LNCAP (cell line): ENCODE data around the gene IQSEC3.

Source experiments
- TF ChIP-seq, protein P1 (sequence below): fragments of 450-650 bp; IDR thresholded peaks from 2 replicates; pipeline ENCODE4 v1.5.1; 2017; ENCODE audit warnings: mild to moderate bottlenecking

The IQSEC3 gene

DNA sequence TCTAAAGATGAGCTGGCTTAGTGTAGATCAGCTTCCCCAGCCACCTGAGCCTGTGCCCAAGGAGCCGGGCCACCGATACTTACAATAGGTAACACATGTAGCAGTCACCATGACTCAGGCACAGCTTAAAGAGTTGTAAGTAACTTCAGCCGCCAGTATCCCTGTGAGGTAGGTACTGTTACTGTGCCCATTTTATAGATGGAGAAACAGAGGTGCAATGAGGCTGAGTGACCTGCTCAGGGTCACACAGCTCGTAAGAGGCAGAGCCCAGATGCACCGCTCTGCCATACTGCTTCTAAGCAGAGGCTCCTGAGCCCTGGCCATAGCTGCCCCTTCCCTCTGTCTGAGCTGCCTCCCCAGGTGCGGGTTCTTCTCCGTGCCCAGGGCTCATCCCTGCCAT lies 58.5 kb downstream of the IQSEC3 start:
- TF ChIP-seq, protein P1, sequence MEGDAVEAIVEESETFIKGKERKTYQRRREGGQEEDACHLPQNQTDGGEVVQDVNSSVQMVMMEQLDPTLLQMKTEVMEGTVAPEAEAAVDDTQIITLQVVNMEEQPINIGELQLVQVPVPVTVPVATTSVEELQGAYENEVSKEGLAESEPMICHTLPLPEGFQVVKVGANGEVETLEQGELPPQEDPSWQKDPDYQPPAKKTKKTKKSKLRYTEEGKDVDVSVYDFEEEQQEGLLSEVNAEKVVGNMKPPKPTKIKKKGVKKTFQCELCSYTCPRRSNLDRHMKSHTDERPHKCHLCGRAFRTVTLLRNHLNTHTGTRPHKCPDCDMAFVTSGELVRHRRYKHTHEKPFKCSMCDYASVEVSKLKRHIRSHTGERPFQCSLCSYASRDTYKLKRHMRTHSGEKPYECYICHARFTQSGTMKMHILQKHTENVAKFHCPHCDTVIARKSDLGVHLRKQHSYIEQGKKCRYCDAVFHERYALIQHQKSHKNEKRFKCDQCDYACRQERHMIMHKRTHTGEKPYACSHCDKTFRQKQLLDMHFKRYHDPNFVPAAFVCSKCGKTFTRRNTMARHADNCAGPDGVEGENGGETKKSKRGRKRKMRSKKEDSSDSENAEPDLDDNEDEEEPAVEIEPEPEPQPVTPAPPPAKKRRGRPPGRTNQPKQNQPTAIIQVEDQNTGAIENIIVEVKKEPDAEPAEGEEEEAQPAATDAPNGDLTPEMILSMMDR = no peak

DNA sequence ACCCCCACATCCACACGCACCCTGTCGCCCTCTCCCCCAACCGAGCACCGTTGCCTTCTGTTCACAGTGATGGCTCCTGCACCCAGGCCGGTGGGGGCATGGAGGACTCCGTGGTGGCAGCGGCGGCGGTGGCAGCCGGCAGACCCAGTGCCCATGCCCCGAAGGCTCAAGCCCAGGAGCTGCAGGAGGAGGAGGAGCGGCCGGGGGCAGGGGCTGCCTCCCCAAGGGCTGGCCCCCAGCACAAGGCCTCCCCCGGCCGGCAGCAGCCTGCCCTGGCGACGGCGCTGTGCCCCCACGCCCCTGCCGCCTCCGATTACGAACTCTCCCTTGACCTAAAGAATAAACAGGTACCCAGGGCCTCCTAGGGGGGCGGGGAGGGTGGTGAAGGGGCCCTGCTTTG lies 59.0 kb downstream of the IQSEC3 start:
- TF ChIP-seq, protein P1 = no peak

DNA sequence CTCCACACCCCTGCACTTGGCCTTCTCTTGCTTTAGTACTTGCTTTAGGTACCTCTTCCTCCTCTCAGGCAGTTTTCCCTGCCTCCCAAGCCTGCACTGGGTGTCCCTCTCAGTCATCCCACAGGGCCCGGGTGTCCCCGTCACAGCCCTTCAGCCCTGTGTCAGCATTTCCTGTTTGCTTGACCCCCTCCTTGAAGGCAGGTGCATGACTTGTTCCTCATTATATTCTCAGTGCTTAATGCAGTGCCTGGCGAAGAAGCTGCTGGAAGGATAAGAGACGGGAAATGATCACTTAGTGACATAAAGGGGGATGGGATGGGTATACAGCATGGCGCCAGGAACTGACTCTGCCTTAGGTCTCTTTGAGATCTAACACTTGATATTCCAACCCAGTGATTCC lies 61.5 kb downstream of the IQSEC3 start:
- TF ChIP-seq, protein P1 = no peak

DNA sequence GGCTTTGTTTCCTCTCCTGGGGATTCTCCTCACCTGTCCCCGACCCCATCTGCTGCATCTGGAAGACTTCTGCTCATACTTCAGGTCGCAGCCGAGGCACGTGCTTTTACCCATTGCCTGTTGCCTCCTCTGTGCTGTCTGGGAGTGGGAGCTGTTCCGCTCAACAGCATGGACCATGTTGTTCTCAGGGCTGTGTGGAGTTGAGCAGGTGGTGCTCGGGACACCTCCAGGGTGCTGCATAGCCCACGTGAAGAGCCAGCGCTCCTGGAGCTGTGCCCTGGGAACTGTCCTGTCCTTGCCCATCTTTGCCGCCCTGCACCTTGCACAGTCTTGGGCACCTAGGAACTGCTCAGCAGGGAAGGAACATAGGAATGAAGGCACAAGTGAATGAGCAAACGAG lies 62.4 kb downstream of the IQSEC3 start:
- TF ChIP-seq, protein P1 = no peak

DNA sequence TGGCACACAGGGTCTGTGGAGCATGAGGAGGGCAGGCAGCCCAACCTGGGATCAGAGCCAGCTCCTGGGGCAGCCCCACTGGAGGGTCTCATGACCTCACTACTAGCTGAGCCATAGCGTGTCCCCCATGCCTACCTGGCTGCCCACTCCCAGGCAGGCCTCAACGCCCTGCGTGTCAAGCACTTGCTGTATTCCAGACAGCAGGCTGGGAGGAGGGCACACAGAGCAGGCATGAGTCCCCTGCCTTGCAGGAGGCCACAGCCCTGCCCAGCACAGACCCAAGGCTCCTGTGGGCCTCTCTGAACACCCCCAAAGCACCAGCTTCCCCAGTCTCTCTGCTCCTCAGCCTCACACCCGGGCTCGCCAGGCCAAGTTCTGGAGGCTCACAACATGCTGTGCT lies 64.0 kb downstream of the IQSEC3 start:
- TF ChIP-seq, protein P1 = no peak

DNA sequence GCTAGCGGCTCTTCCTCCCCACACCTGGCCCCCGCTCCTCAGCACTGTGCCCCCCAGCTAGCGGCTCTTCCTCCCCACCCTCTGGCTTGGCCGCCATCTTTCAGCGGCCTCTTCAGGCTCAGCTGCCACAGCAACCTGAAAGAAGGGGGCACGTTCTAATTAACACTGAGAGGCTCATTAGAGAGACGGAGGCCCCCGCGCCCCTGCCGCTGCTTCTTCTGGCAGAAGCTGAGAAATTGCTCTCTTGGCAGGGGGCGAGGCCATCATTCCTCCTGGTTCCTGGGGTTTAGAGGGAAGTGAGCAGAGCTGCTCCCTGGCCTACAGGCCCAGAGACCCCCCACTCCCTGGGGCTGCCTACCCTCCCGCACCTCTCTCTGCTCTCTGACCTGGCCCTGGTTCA lies 64.4 kb downstream of the IQSEC3 start:
- TF ChIP-seq, protein P1 = no peak

DNA sequence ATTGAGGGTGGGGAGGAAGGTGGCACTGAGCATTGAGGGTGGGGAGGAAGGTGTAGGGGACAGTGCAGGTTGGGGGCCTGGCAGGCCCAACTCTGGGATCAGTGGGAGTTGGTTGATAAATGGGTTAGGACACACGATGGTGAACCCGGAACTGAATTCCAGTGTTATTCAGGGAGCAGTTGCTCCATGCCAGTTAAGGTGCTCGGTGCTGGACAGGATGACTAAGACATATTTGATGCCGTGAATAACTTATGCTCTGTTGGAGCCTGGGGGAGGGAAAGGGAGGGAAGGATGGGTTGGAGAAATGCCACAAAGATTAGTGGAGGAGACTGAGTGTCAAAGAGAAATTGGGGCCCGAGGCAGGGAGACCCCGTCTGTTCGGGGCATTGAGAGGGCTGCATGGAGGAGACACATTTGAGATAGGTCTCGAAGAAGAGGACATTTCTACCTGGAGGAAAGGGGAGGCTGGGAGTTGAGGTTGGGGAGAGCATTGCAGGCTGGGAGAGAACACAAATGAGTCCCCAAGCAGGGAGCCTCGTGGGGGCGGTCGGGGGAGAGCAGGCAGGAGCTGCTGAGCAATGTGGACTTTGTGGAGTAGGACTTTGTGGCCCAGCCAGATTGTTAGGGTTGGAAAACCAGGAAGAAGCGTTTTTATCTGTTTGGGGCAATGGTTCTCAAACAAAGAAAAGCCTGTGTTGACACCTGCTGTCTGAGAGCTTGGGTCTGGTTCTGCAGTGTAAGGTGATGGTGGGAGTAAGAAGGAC lies 65.3 kb downstream of the IQSEC3 start:
- TF ChIP-seq, protein P1 = no peak

DNA sequence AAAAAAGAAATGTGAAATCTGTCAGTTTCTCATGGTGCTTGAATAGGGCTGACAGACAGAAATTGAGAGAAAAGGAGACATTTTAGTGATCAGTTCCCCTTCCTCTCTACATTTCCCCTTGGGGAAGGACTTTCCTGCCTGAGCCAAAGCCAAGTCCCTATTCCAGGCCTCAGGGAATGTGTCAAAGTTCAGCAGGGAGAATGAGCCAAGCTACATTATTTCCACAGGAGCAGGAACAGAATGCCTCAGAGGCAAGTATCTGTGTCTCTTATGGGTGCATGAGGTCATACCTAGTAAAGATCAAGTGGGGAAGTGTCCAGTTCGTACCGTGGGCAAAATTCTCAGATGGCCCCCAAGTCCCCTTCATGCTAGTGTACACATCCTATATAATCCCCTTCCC lies 68.6 kb downstream of the IQSEC3 start:
- TF ChIP-seq, protein P1 = no peak
